TTC549 (cell line): Measurements from ENCODE around the gene B4GALT6.

Source experiments
- FAIRE-seq: peaks from 2 replicates; lab custom pipeline; 2012; peaks lifted over from hg19 to GRCh38; lab: Jason Lieb, UNC

B4GALT6 gene

DNA sequence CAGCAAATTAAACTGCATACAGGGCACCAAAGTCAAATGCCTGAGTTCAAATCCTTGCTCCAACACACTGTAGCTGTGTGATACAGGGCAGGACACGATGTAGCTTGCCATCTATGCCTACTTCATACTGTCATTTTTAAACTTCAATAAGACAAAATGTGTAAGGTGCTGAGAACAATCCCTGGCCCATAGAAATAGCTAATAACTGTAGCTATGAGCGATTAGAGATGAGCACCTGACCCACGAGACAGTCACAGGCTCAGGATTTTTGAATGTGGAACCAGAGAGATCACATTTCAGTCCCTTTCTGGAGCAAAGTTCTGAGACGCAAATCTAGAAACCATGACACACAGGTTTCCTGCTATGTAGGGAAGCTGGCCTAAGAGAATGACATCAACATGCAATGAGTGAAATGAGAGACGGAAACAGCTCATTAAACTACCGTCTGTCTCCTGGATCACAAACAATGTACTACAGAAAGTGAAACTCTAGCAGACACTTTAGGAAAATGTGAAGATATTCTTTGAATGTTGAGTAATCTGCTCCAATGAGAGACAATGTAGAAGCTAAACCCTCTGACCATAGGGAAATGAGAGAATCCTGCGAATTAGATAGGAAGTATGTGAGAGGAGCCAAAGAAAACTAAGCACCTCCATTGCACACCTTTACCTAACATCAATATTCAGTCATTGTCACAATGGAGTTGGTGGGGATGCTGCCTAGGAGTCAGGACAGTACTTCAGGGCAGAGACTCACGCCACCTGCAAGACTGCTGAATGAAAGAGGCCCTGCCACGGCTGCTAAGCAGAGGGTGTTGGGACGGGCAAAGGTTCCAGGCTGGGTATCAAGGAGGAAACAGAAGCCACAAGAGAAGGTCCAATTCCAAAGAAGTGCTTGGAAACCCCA is 25.5 kb downstream of the B4GALT6 start:
- no peak for FAIRE-seq

DNA sequence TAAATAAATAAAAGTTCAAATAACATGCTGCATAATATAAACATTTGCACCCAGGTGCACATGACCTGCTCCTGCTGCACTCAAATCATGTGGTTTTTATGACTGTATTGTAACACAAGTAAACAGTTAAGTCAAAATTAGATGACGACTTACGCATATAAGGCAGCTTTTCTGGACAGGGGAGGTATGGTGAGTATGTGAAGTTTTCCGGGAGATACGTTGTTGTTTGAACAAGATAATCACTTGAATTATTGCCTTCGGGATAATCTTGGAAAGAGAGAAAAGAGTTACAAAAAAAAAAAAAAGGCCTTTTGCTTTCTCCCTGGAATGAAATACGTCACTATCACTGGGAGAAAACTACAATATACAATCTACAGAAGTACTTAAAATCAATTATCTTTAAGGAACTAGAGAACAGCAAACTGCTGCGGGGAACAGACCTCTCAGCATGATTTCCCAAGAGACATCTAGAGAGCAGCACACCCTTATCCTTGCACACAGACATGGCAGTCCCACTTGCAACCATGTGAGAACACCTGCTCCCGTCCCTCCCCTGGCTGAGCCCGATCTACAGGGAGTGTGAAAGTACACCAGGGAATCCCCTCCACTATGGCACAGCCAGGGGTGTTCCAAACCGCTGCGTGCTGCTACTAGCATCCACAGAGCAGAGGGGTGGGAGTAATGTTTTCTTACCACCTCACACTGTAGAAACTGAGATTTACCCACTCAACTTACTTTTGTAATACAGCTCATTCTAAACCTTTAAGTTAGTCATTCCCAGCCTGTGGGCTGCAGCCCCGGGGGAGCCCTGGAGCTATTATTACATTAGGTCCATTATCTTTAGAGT is 26.3 kb downstream of the B4GALT6 start:
- no peak for FAIRE-seq

DNA sequence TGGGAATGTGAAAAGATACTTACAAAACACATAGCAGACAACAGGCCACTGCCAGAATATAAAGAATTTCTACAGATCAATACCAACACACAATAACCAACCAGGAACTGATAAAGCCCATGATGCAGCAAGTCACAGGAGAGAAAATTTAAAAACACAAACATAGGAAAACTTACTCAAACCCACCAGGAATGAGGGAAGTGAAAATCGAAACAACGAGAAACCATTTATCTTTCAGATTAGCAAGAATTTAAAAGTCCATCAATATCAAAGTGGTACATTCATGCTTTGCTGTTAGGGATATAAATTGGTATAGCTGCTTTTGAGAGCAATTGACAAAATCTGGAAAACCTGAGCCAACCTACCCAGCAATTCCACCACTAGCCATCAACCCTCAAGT is 27.6 kb downstream of the B4GALT6 start:
- FAIRE-seq, result no peak

DNA sequence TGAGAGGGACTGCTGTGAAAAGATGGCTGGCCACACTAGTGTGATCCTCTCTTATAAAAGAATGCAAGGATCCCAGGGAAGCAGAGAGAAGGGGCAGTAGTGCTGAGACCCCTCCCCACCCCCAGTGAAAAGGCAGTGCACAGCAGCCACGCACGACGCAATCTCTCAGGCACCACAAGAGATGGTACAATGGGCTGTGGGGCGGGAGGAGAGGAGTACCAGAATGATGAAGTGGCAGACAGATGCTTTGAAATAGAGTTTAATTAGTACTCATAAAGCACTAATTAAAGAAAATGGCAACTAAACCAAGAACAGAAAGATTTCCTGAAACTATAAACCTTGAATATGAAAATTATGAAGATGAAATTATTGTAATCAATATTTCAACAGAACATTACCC is 29.0 kb downstream of the B4GALT6 start:
- no peak for FAIRE-seq

DNA sequence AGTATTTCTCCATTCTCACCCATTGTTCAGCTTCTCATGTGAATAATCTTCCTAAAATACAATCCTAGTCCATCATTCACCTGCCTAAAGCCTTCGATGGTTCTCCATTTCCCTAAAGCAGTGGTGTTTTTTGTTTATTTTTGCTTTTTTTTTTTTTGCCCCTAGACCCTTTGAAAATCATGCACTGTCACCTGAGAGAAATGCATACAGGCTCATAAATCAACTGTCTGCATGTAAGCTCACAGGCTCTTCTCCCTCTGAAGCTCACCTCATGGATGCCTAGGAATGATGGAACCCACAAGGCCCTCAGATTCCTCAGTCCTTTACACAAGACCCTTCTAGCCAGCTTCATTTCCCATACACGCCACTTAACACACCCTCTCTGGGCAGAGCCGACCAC is 31.5 kb downstream of the B4GALT6 start:
- no peak for FAIRE-seq

DNA sequence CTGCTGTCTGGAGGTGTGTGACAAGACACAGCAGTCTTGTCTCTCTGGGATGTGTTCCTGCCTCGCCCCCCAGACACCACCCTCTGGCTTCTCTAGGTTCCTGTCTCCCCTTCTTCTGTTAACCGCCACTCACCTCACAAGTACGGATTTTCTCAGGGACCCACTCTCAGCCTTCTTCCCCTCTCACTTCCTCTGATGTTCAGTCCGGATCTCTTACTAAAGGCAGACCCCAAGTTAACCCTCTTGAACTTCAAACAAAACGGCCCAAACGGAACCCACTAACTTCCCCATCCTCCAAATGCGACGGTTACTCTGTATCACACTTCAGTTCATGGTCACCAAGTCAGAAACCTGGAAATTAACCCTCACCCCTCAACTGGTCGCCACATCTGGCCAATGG is 32.0 kb downstream of the B4GALT6 start:
- FAIRE-seq, result no peak

DNA sequence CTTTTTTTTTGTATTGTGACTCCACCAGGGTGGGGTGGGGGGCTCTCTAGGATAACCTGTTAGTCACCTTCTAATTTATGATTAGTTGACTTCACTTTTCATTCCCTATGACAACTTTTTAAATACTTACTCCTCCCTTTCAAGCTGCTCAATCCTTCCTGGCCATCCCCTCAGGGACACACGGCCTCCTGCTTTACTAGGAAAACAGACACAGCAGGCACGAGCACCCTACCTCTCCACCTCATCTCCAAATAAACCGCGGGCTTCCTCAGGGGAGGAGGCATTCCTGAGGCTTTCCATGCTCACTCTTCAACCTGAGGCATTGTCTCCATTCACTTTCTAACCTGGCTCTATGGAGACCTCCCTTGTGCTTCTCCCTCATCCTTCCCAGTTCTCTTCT is 33.0 kb downstream of the B4GALT6 start:
- no peak for FAIRE-seq

DNA sequence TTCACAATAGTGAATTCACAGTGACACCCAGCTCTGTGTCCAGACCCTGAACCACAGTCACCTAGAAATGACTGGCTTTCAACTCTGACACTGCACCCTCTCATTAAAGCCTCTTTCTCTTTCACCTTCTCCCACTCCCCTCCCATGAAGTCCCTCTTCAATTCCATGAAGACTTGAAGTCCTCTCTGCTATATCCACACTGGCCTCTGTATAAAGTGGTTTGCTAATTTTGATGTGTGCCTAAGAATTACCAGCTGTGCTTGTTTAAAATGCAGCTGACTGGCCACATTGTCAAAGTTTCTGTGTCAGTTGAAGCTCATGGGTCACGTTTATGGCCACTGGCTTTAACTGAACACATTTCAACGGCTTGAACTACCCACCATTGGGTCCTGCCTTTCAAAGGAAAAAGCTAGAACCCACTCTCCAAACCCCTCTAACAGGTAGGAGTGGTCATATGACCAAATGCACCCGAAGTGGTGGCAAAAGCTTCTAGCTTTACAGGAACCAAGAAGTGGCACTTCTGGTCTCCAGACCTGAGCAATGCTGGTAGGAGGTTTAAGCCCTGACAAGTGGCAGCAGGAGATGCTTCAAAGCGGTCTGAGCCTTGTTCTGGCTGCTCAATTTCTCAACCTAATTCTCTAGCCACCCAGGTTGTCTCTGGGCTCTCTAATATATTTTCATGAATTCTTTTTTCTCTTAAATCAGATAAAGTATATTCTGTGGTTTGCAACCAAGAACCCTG is 34.2 kb downstream of the B4GALT6 start:
- no peak for FAIRE-seq

DNA sequence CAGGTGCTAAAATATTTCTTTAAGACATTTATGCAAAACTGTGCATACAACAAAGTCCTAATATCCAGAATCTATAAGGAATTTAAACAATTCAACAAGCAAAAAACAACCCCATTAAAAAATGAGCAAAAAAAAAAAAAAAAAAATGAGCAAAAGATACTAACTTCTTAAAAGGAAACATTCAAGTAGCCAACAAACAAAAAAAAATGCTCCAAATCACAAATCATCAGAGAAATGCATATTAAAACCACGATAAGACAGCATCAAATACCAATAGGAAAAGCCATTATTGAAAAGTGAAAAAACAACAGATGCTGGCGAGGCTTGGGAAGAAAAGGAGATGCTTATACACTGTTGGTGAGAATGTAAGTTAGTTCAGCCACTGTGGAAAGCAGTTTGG is 34.9 kb downstream of the B4GALT6 start:
- no peak for FAIRE-seq

DNA sequence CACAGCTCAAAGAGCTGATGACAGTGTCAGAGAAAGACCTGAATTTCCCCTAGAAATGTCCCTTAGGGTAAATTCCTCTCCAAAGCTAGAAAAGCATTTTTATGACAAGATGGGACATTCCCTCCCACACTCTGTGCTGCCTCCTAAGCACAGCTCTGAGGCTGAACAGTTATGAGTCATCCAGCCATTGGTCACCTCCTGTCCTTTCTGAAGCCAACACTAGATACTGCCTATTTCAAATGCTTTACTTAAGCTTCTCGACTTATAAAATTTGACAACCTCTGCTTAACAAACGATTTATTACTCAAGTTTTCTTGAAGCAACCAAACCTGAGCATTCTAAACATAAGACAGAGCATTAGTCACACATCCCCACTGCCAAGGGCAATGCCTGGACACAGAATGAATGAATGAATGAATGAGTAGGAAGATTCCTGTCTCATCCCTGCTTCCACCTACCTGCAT is 35.4 kb downstream of the B4GALT6 start:
- FAIRE-seq, result no peak

DNA sequence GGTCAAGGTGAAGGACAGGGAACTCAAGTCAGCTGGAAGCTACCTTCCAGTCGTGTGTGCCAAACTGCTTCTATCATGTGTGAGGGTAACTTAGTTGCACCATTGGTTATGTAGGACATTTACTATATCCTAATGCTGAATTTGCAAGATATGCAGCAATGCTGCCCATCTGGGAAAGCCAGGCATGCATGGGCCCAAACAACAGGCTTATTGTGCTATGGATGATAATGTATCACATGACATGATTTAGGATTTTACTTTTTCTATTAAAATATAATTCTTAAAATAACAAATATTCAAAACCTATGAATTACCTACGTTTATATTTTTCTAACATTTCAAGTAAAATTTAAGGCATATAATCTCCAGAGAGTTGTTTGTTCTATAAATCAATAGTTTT is 35.9 kb downstream of the B4GALT6 start:
- no peak for FAIRE-seq

DNA sequence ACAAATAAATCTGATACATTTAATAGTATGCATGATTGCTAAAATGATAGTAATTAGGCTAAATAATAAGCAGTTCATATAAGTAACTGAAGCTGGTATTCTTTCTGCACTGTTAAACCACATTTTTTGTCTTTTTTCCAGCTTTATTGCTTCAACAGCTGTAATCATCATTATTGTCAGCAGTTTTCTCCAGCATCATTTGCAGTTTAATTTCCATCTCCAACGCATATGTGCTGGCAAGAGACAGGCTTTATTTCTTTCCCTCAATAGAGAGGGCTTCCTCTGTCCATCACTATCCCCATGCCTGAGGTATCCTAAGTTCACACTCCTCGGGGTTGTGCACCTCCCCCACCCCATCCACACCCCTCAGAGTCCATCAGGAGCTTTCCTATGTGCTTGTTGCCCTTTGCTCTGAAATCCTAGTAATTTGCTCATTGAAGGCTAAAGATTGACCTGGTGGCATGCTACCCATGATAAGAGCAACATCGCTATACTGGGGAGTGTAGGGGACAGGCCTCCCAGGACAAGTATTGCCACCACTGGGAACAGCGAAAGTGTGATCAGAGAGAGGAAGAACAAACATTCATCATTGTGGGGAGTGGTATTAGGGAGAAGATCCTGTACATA is 37.1 kb downstream of the B4GALT6 start:
- no peak for FAIRE-seq

DNA sequence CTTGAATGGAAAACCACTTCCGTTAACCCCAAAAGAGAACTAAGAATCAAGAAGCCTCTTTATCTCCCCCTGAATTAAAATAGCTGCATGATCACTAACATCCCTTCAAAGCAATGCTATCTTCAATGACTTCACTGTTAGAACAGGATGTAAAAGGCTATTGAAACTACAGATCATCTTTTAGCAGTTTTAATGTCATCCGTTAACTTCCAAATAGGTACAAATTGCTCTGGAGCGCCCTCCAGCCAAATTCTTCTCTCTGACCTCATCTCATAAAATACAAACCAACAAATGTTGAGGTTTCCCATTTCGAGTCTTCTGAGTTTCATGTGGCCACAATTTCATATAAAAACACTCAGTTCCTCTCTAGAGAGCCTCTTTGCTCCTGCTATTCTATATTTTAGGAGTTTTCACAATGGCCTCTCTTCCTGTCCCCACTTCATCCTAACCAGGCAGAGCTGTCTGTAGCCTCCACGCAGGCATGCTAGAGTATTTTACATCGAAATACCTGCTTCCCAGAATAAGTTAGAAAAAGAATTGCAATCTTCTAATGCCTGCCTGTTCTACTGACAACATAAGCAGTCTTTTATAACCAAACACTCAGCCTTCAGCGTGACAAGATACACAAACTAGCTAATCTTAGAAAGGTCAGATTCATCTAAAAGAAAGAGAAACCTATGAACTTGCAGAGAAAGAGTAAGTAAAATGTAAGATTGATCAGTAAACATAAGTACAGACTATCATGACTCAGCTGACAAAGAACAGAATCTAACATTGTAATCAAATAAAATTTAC is 37.9 kb downstream of the B4GALT6 start:
- FAIRE-seq, result no peak

DNA sequence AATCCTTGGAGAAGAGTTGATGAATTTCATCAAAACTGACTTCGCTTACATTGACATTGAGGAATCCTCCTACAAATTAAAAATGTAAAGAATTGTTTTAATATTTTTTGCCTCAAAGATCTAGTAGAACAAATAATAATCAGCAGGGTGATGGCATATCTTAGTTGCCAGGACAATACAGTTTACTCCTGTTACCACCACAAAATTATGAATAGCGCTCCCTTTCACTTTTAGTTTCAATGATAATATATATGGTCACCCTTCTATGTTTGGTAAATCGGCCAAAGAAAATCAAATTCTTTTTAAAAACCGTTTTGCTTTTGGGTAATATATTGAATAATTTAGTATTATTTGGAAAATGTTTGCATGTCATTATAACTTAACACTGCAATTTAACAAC is 39.0 kb downstream of the B4GALT6 start:
- FAIRE-seq, result no peak

DNA sequence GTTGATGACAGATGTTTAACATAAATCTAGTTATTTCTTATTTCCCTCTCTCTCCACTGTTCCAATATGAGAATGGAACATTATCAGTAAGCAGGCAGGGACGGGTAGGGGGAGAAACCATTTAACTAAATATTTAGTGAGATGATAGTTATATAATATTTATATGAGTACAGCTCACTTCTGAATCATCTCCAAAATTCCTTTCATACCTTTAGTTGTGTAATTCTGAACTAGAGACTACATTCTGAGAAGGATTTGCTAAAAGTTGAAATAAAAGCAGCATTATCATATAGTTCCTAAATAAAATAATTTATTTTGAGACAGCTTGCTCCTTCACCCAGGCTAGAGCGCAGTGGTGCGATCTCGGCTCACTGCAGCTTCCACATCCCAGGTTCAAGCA is 41.4 kb downstream of the B4GALT6 start:
- no peak for FAIRE-seq

DNA sequence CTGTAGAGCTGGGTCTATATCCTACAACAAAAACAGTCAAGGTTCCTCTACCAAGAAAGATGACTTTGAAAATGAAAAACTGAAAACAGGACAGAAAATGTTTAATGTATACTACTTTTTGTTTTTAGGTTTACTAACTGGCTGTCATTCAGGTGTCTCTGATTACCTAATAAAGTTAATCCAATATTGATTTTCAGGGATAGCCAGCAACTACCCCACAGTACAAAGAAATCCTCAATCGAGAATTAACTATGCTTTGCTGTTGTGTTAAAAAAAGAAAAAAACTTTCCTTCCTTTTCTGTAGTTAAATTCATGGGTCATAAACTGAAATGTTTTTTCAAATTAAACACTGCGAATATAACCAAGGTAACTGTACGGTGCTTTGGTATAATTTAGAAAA is 46.9 kb downstream of the B4GALT6 start:
- no peak for FAIRE-seq

DNA sequence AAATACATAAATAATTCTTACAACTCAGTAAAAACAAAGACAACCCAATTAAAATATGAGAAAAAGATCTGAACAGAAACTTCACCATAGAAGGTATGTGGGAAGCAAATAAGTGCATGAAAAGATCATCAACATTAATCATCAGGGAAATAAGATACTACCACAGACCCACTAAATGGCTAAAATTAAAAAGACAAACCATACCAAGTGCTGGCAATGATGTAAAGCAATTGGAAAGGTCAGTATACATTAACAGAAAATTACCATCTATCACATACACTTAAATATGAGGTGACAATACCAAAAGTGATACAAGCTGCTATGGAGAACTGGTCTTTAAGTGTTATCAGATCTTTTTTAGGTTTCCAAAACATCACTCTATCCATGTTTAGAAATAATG is 48.0 kb downstream of the B4GALT6 start:
- FAIRE-seq, result no peak

DNA sequence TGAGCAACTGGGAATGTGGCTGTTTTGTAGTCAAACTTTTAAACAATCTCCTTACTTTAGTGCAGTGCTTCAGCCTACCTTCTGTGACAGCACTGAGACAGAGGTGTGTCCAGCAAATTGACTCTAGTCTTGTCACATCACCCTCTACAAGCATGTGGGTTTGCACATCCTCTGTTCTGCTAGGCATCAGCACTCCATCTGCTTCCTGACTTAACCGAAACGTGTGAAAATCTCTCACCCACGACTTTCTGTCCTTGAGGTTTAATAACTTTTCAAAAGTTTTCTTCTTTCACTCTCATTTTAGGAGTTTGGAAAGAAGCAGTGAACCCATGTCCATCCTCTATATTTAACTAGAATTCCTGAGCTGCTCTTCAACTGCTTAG is 50.1 kb downstream of the B4GALT6 start:
- no peak for FAIRE-seq

DNA sequence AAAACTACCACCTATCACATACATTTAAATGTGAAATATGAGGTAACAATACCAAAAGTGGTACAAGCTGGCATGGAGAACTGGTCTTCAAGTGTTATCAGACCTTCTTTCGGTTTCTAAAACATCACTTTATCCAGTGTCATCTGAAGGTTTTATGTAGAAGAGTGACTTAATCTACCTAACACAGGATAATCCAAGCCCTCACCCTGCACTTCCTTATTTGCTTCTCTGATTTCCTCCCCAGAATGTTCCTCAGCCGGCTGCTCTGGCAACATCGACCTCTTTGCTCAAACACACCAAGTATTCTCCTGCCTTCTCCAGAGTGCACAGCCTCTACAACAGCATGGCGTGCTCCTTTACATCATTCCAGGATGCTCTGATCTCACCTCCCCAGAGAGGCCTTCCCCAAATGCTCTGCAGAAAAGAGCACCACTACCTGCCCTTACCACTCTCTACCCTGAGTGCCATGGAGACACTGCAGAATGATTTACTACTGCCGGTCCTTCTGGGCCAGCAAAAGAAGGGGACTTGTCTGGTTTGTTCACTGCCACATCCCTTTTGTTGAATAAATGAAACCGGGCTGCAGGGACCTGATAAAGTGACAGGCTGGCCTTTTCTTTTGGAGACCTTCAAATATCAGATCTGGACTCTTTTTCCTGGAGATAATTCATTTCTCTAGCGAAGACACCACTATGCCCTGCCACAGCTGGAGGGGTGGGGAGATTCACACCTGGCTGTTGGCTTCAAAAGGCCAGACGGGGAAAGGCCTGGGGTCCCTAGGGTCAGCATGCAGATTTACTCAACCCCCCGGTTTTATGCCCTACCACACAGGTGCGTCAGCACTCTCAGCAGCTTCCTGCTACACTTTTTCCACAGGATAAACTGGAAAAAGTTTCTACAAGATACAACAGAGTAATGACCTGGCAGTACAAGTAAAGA is 50.7 kb downstream of the B4GALT6 start:
- no peak for FAIRE-seq

DNA sequence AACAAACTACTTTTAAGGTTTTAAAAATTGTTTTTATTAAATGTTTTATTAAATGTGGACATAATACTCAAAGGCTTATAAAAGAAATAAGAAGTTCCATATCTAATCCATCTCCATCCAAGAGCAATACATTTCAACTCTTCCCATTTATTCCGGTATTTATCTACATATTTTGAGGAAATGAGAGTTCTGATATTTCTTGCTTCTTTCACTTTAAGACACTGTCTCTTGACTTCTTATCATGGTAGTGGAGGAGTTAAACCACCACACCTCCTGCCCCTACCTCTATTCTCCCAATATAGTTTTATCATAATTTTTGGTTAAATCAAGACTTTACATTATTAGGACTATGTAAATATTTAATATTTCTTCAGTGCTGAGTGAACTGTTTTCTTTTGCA is 52.0 kb downstream of the B4GALT6 start:
- no peak for FAIRE-seq
